ENCODE results near the gene GFI1. TPM values are rescaled to one million over a fixed set of nuclear protein-coding genes. Genes with fewer than 3 reads are reported as not detected.

GFI1 gene
- total and polyA plus RNA-seq, 2 experiments from 2014 or later = 0.21 TPM; not detected in 1

DNA sequence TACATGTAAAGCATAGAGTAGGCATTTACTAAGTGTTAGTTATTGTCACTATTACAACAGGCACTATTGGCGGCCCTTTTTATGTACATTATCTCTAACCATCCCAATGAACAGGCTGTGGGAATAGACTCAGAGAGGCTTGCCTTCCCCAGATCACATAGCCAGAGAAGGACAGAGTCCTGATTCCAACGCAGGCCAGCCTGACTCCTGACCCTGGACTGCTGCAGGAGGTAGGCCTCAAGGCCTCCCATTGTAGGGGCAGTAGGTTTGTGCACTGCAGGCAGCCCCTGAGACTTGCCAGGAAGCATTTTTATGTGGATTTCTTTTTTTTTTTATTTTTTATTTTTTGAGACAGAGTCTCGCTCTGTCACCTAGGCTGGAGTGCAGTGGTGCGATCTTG is 6.4 kb upstream of the GFI1 start:
- Mint-ChIP-seq H3K27ac (no peak overlapping the region), H3K27me3 (ENCODE audit: insufficient read depth, low read depth, poor library complexity) (peaks cover 16% of the 10 kb centered on the region), H3K4me3 (no peak overlapping the region), H3K9me3 (no peaks in the 10 kb centered on the region), H3K4me1 (no peaks in the 10 kb centered on the region), H3K36me3 (ENCODE audit: low read depth) (no peaks in the 10 kb centered on the region)
- Histone ChIP-seq H3K4me1 (ENCODE audit: insufficient read depth) (no peaks in the 10 kb centered on the region), H3K4me2 (no peak overlapping the region), H3K27ac (ENCODE audit: low read depth) (no peak overlapping the region), H3K36me3 (ENCODE audit: insufficient read depth) (no peaks in the 10 kb centered on the region), H3K27me3 (ENCODE audit: insufficient read depth) (peaks cover 27% of the 10 kb centered on the region), H3K4me3 (no peak overlapping the region), H3K9me2 (ENCODE audit: insufficient read depth) (no peaks in the 10 kb centered on the region), H3F3A (replicated peaks; ENCODE audit: low read depth) (no peaks in the 10 kb centered on the region), H3K79me2 (replicated peaks; ENCODE audit: insufficient read depth) (no peaks in the 10 kb centered on the region), H2AFZ (no peak overlapping the region), H4K20me1 (replicated peaks; ENCODE audit: insufficient read depth) (no peaks in the 10 kb centered on the region)
- no peak for DNase-seq (ENCODE audit: low spot score)
- ATAC-seq = no peak
- TF ChIP-seq NANOG (IDR thresholded peaks at IDR 0.05; ENCODE audit: borderline replicate concordance) (no peak), EZH2phosphoT487 (IDR thresholded peaks at IDR 0.05; ENCODE audit: unreplicated experiment) (no peak), ETS1 (IDR thresholded peaks at IDR 0.05) (no peak), POLR2AphosphoS5 (IDR thresholded peaks at IDR 0.05; ENCODE audit: low read depth) (no peak), CREB1 (CRISPR knock-in tag; IDR thresholded peaks at IDR 0.05; ENCODE audit: low read depth) (no peak), STAT1 (IDR thresholded peaks at IDR 0.05; ENCODE audit: unreplicated experiment) (no peak), ZNF331 (CRISPR knock-in tag; IDR thresholded peaks at IDR 0.05; ENCODE audit: low read depth) (no peak), JUNB (IDR thresholded peaks at IDR 0.05; ENCODE audit: unreplicated experiment) (no peak)
- TF ChIP-seq, protein P1, sequence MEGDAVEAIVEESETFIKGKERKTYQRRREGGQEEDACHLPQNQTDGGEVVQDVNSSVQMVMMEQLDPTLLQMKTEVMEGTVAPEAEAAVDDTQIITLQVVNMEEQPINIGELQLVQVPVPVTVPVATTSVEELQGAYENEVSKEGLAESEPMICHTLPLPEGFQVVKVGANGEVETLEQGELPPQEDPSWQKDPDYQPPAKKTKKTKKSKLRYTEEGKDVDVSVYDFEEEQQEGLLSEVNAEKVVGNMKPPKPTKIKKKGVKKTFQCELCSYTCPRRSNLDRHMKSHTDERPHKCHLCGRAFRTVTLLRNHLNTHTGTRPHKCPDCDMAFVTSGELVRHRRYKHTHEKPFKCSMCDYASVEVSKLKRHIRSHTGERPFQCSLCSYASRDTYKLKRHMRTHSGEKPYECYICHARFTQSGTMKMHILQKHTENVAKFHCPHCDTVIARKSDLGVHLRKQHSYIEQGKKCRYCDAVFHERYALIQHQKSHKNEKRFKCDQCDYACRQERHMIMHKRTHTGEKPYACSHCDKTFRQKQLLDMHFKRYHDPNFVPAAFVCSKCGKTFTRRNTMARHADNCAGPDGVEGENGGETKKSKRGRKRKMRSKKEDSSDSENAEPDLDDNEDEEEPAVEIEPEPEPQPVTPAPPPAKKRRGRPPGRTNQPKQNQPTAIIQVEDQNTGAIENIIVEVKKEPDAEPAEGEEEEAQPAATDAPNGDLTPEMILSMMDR (conservative IDR thresholded peaks at IDR 0.05; ENCODE audit: low read depth in 2 of 2) = no peak
- TF ChIP-seq, protein P2, sequence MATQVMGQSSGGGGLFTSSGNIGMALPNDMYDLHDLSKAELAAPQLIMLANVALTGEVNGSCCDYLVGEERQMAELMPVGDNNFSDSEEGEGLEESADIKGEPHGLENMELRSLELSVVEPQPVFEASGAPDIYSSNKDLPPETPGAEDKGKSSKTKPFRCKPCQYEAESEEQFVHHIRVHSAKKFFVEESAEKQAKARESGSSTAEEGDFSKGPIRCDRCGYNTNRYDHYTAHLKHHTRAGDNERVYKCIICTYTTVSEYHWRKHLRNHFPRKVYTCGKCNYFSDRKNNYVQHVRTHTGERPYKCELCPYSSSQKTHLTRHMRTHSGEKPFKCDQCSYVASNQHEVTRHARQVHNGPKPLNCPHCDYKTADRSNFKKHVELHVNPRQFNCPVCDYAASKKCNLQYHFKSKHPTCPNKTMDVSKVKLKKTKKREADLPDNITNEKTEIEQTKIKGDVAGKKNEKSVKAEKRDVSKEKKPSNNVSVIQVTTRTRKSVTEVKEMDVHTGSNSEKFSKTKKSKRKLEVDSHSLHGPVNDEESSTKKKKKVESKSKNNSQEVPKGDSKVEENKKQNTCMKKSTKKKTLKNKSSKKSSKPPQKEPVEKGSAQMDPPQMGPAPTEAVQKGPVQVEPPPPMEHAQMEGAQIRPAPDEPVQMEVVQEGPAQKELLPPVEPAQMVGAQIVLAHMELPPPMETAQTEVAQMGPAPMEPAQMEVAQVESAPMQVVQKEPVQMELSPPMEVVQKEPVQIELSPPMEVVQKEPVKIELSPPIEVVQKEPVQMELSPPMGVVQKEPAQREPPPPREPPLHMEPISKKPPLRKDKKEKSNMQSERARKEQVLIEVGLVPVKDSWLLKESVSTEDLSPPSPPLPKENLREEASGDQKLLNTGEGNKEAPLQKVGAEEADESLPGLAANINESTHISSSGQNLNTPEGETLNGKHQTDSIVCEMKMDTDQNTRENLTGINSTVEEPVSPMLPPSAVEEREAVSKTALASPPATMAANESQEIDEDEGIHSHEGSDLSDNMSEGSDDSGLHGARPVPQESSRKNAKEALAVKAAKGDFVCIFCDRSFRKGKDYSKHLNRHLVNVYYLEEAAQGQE (IDR thresholded peaks at IDR 0.05; ENCODE audit: unreplicated experiment) = no peak
